Measurements from ENCODE around the gene NKAIN2.

NKAIN2 gene

GRCh38 chr6:124487623-124488431 lies 684.2 kb downstream of the NKAIN2 start:
- no peak for DNase-seq (ENCODE audit: low read depth in 2 of 3, low spot score in 1 of 3)

GRCh38 chr6:124490122-124490521 lies 686.5 kb downstream of the NKAIN2 start:
- no peak for DNase-seq (ENCODE audit: low read depth in 2 of 3, low spot score in 1 of 3)

GRCh38 chr6:124493259-124493658 lies 689.6 kb downstream of the NKAIN2 start:
- no peak for DNase-seq (ENCODE audit: low read depth in 2 of 3, low spot score in 1 of 3)

- DNase-seq (ENCODE audit: low read depth in 2 of 3, low spot score in 1 of 3), result no peak
Observed at GRCh38 chr6:124494956-124495664, 691.4 kb downstream of the NKAIN2 start.

GRCh38 chr6:124495665-124496190 lies 692.1 kb downstream of the NKAIN2 start:
- DNase-seq (ENCODE audit: low read depth in 2 of 3, low spot score in 1 of 3), result no peak

GRCh38 chr6:124496334-124496733 lies 692.7 kb downstream of the NKAIN2 start:
- DNase-seq (ENCODE audit: low read depth in 2 of 3, low spot score in 1 of 3), result no peak

- DNase-seq (ENCODE audit: low read depth in 2 of 3, low spot score in 1 of 3), result no peak
Observed at GRCh38 chr6:124512431-124512830, 708.8 kb downstream of the NKAIN2 start.

- no peak for DNase-seq (ENCODE audit: low read depth in 2 of 3, low spot score in 1 of 3)
Observed at GRCh38 chr6:124517339-124517738, 713.7 kb downstream of the NKAIN2 start.

- no peak for DNase-seq (ENCODE audit: low read depth in 2 of 3, low spot score in 1 of 3)
Observed at GRCh38 chr6:124520514-124520913, 716.8 kb downstream of the NKAIN2 start.

DNA sequence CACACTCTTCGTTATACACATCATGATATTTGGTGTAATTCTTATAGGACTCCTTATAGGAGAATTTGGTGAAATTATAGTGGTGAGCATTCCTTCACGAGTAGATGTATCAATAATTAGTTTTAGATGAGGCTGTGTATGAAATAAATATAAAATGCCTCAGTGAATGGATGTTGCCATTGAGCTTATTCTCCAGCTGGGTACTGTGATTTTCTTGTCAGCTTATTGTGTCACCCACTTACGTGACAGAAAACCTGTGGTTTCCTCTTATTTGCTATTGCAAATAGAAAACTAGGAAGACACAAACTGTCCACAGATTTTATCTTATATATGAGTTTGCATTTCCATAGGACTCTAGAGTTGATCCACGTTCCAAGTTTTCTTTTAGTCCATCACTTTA lies 718.7 kb downstream of the NKAIN2 start:
- DNase-seq (ENCODE audit: low read depth in 2 of 3, low spot score in 1 of 3), result no peak

DNA sequence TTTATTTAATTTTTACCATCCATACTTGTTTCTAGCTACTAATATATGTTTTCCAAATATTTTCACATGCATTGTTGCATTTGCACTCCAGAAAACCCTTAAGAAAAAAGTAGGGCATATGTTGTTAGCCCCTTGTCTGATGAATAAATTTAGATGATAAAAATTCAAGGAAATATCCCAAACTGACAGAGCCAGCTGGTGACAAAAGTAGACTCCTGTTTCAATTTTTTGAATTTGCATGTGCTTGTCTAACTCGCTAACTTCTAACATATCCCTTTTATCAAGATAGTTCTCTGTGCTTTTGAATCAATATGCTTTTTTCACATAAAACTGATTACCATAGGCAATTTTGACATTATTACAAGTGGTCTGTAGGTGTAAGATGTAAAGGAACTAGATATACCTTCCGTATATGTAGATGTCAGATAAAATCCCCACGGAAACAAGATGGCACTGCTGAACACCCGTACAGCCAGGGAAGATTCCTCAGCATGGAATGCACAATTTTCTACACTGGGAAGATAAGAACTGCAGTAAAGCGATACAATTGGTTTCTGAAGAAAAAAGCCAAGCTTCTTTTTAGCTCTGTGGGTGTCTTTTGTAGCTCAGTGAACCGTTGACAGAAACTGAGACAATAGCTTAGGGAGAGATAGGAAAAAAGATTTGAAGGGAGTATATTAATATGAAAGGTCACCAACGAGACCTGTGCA lies 721.0 kb downstream of the NKAIN2 start:
- DNase-seq (ENCODE audit: low read depth in 2 of 3, low spot score in 1 of 3), result no peak

DNA sequence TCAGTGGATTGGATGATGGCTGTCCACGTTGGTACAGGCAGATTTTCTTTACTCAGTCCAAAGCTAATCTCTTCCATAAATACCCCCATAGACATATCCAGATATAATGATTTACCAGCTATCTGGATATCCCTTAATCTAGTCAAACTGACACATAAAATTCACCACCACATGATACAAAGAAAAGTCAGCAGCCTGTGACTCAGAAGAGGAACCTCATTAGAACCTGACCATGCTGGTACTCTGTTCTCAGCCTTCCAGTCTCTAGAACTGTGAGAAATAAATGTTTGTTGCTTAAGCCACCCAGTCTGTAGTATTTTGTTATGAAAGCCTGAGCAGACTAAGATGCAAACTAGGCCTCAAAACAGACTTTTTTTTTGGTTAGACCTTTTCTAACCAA lies 727.3 kb downstream of the NKAIN2 start:
- DNase-seq (ENCODE audit: low read depth in 2 of 3, low spot score in 1 of 3), result no peak

DNA sequence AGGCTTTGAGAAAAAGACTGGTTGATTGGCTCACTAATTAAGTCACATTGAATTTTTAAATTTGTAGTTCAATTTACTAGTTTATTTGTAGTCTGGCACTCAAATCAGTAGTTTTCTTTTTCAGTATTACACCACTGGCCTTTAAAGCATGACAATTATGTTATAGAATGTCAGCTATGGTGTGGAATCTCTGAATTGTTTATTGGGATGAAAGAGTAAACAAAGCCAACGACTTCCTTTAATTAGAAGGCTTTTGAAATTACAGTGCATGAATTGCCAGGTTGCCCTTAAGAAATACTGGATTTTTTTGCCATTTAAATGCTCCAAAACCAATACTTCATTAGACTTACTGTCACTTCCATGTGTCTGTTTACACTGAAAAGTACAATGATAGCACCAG lies 731.6 kb downstream of the NKAIN2 start:
- no peak for DNase-seq (ENCODE audit: low read depth in 2 of 3, low spot score in 1 of 3)

GRCh38 chr6:124535746-124536145 lies 732.1 kb downstream of the NKAIN2 start:
- DNase-seq (ENCODE audit: low read depth in 2 of 3, low spot score in 1 of 3), result no peak

- DNase-seq (ENCODE audit: low read depth in 2 of 3, low spot score in 1 of 3), result no peak
Observed at GRCh38 chr6:124536157-124536841, 732.6 kb downstream of the NKAIN2 start.

- no peak for DNase-seq (ENCODE audit: low read depth in 2 of 3, low spot score in 1 of 3)
Observed at GRCh38 chr6:124536842-124537191, 733.2 kb downstream of the NKAIN2 start.

GRCh38 chr6:124539096-124539495 lies 735.4 kb downstream of the NKAIN2 start:
- DNase-seq (ENCODE audit: low read depth in 2 of 3, low spot score in 1 of 3), result no peak

- no peak for DNase-seq (ENCODE audit: low read depth in 2 of 3, low spot score in 1 of 3)
Observed at GRCh38 chr6:124541573-124541972, 737.9 kb downstream of the NKAIN2 start.

DNA sequence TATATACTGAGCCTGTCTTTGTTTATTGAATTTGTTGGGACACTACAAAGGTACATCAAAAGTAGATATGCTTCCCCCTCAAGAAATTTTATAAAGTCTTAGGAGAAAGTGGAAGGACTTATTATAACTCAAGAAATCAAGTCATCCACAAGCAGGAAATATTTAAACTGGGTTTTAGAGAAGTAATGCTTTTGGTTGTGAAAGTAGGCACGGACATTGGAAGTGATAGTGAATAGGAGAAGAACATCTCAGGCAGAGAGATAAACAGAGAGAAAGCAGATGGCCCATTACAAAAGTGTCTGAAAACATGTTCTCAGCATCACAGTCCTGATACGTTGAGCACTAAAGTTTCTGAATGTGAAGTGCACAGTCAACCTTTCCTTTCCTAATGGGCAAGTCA lies 742.9 kb downstream of the NKAIN2 start:
- DNase-seq (ENCODE audit: low read depth in 2 of 3, low spot score in 1 of 3), result no peak

DNA sequence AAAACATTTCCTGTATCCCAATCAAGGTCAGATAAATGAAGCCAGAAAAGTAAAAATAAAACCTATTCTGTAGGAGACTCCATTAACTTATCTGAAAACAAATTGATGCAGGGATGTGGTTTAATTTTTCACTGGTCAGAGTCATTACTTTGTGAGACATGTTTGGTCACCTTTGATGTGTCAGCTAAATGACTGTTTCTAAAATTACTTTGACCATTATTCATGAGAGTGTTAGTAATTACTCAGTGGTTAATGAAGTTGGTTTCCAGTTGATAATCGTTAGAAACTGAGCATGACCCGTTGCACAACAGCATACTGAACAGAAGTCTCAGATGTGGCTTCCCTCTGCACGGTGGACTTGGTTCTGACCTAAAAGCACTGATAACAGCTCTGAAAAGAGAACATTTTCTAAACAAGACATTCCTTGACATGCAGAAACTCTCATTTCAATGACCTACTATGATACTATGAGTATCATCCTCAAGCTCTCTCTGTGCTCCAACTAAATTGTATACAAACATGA lies 748.1 kb downstream of the NKAIN2 start:
- no peak for DNase-seq (ENCODE audit: low read depth in 2 of 3, low spot score in 1 of 3)

GRCh38 chr6:124557873-124558272 lies 754.2 kb downstream of the NKAIN2 start:
- DNase-seq (ENCODE audit: low read depth in 2 of 3, low spot score in 1 of 3), result no peak

All from stimulated activated CD4-positive, alpha-beta T cell treated with anti-CD3 and anti-CD28 coated beads, Interleukin-12 subunit alpha, Interleukin-12 subunit beta, amount 100 ng/mL, for 48 hours (primary cell).